Measurements from ENCODE around the gene NCOA5.
"Not testable (repeated sequence)": the region's sequence is repeated elsewhere in the genome, so short reads cannot be mapped to it uniquely, and the experiment has no call there.

The NCOA5 gene

GRCh38 chr20:46091622-46092535 is 2.1 kb upstream of the NCOA5 start:
- not testable (repeated sequence) for DNase-seq (ENCODE audit: low read depth in 2 of 2)

- DNase-seq (ENCODE audit: low read depth in 2 of 2), result no peak
Measured at GRCh38 chr20:46089167-46089416, 670 bp downstream of the NCOA5 start.

GRCh38 chr20:46088409-46089166 is 1.2 kb downstream of the NCOA5 start:
- no peak for DNase-seq (ENCODE audit: low read depth in 2 of 2)

GRCh38 chr20:46087161-46087560 is 2.6 kb downstream of the NCOA5 start:
- no peak for DNase-seq (ENCODE audit: low read depth in 2 of 2)

- DNase-seq (ENCODE audit: low read depth in 2 of 2), result no peak
Measured at GRCh38 chr20:46085179-46085851, 4.4 kb downstream of the NCOA5 start.

GRCh38 chr20:46084805-46085178 is 5.0 kb downstream of the NCOA5 start:
- DNase-seq (ENCODE audit: low read depth in 2 of 2), result no peak

- no peak for DNase-seq (ENCODE audit: low read depth in 2 of 2)
Measured at GRCh38 chr20:46083531-46084061, 6.2 kb downstream of the NCOA5 start.

- no peak for DNase-seq (ENCODE audit: low read depth in 2 of 2)
Measured at GRCh38 chr20:46083101-46083500, 6.7 kb downstream of the NCOA5 start.

- no peak for DNase-seq (ENCODE audit: low read depth in 2 of 2)
Measured at GRCh38 chr20:46081074-46081473, 8.7 kb downstream of the NCOA5 start.

GRCh38 chr20:46078954-46079353 is 10.8 kb downstream of the NCOA5 start:
- no peak for DNase-seq (ENCODE audit: low read depth in 2 of 2)

GRCh38 chr20:46077642-46078305 is 12.0 kb downstream of the NCOA5 start:
- DNase-seq (ENCODE audit: low read depth in 2 of 2), result no peak

GRCh38 chr20:46076806-46077205 is 13.0 kb downstream of the NCOA5 start:
- DNase-seq (ENCODE audit: low read depth in 2 of 2), result no peak

- DNase-seq (ENCODE audit: low read depth in 2 of 2), result no peak
Measured at GRCh38 chr20:46074006-46074405, 15.8 kb downstream of the NCOA5 start.

- DNase-seq (ENCODE audit: low read depth in 2 of 2), result no peak
Measured at GRCh38 chr20:46073443-46073842, 16.3 kb downstream of the NCOA5 start.

- DNase-seq (ENCODE audit: low read depth in 2 of 2), result no peak
Measured at GRCh38 chr20:46073024-46073423, 16.7 kb downstream of the NCOA5 start.

- DNase-seq (ENCODE audit: low read depth in 2 of 2), result no peak
Measured at GRCh38 chr20:46071573-46071972, 18.2 kb downstream of the NCOA5 start.

GRCh38 chr20:46070215-46070900 is 19.4 kb downstream of the NCOA5 start:
- DNase-seq (ENCODE audit: low read depth in 2 of 2), result no peak

- no peak for DNase-seq (ENCODE audit: low read depth in 2 of 2)
Measured at GRCh38 chr20:46065691-46066090, 24.1 kb downstream of the NCOA5 start.

- DNase-seq (ENCODE audit: low read depth in 2 of 2), result no peak
Measured at GRCh38 chr20:46065006-46065405, 24.8 kb downstream of the NCOA5 start.

- DNase-seq (ENCODE audit: low read depth in 2 of 2), result no peak
Measured at GRCh38 chr20:46063652-46064054, 26.1 kb downstream of the NCOA5 start.

GRCh38 chr20:46063151-46063550 is 26.6 kb downstream of the NCOA5 start:
- no peak for DNase-seq (ENCODE audit: low read depth in 2 of 2)

All from stimulated activated CD4-positive, alpha-beta T cell treated with anti-CD3 and anti-CD28 coated beads, Interleukin-1b, Interleukin-23, amount 100 ng/mL, for 4 hours (primary cell).